ENCODE results near the gene LRRC2. TPM values are rescaled to one million over a fixed set of nuclear protein-coding genes. Genes with fewer than 3 reads are reported as not detected.
"Not testable (repeated sequence)": the region's sequence is repeated elsewhere in the genome, so short reads cannot be mapped to it uniquely, and the experiment has no call there.

The LRRC2 gene
- total RNA-seq, 1 donor from 2014 or later = not detected

- Histone ChIP-seq H3K4me1 (no peaks in the 10 kb centered on the region), H3K27me3 (no peaks in the 10 kb centered on the region), H3K79me2 (ENCODE audit: low read depth) (no peaks in the 10 kb centered on the region), H3K4me3 (no peak overlapping the region), H3K27ac (no peak overlapping the region), H4K20me1 (ENCODE audit: low read depth) (no peaks in the 10 kb centered on the region), H3K36me3 (no peaks in the 10 kb centered on the region), H3K9me3 (ENCODE audit: low read depth) (no peaks in the 10 kb centered on the region), H2AFZ (replicated peaks) (no peak overlapping the region), H3F3A (ENCODE audit: low read depth) (no peaks in the 10 kb centered on the region), H3K4me2 (no peak overlapping the region), H3K9ac (no peak overlapping the region)
- Mint-ChIP-seq H3K4me3 (no peak overlapping the region), H3K4me1 (no peaks in the 10 kb centered on the region), H3K27ac (no peak overlapping the region), H3K36me3 (no peaks in the 10 kb centered on the region), H3K9me3 (peaks cover 4% of the 10 kb centered on the region), H3K27me3 (ENCODE audit: insufficient read depth, low read depth) (peaks cover 7% of the 10 kb centered on the region)
- TF ChIP-seq EZH2phosphoT487 (IDR thresholded peaks at IDR 0.05) = no peak
- no peak for TF ChIP-seq EZH2 (IDR thresholded peaks at IDR 0.05)
- TF ChIP-seq, protein P1, sequence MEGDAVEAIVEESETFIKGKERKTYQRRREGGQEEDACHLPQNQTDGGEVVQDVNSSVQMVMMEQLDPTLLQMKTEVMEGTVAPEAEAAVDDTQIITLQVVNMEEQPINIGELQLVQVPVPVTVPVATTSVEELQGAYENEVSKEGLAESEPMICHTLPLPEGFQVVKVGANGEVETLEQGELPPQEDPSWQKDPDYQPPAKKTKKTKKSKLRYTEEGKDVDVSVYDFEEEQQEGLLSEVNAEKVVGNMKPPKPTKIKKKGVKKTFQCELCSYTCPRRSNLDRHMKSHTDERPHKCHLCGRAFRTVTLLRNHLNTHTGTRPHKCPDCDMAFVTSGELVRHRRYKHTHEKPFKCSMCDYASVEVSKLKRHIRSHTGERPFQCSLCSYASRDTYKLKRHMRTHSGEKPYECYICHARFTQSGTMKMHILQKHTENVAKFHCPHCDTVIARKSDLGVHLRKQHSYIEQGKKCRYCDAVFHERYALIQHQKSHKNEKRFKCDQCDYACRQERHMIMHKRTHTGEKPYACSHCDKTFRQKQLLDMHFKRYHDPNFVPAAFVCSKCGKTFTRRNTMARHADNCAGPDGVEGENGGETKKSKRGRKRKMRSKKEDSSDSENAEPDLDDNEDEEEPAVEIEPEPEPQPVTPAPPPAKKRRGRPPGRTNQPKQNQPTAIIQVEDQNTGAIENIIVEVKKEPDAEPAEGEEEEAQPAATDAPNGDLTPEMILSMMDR (IDR thresholded peaks at IDR 0.05) = peak; percentile 63
- peak; percentile 38 for DNase-seq (ENCODE audit: low spot score)
Measured at GRCh38 chr3:46496746-46497555, 69.2 kb downstream of the LRRC2 start.

DNA sequence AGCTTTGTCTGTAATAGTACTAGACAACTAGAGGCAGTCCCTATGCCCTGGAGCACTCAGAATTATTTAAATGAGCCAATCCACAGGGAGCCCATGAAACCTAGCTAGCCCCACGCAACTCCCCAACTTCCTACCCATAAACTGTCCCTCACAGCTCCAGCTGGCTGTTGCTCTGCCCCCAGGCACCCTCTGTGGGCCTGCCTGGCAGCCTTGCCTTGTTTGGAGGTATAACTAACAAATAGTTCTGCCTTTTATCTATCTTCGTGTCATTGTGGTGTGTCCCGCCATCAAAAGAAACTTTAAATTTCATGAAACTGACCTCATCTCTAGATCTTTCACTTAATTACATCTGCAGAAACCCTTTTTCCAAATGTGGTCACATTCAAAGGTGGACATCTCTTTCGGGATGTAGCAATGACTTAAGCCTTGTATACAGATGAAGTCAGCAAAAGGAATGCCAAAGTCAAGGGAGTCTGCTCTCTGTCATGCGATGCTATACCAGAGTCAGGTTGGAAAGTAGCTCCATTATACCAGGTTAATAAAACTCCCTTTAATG is 70.1 kb downstream of the LRRC2 start:
- DNase-seq (ENCODE audit: low spot score) = no peak
- Histone ChIP-seq H3K9ac (no peak overlapping the region), H4K20me1 (ENCODE audit: low read depth) (no peaks in the 10 kb centered on the region), H2AFZ (replicated peaks) (no peak overlapping the region), H3K27me3 (no peaks in the 10 kb centered on the region), H3F3A (ENCODE audit: low read depth) (no peaks in the 10 kb centered on the region), H3K79me2 (ENCODE audit: low read depth) (no peaks in the 10 kb centered on the region), H3K27ac (no peak overlapping the region), H3K4me3 (no peak overlapping the region), H3K9me3 (ENCODE audit: low read depth) (no peaks in the 10 kb centered on the region), H3K4me2 (no peak overlapping the region), H3K36me3 (no peaks in the 10 kb centered on the region), H3K4me1 (no peaks in the 10 kb centered on the region)
- Mint-ChIP-seq H3K4me1 (no peaks in the 10 kb centered on the region), H3K36me3 (no peaks in the 10 kb centered on the region), H3K27me3 (ENCODE audit: insufficient read depth, low read depth) (peaks cover 7% of the 10 kb centered on the region), H3K9me3 (peaks cover 4% of the 10 kb centered on the region), H3K4me3 (no peak overlapping the region), H3K27ac (no peak overlapping the region)
- TF ChIP-seq, protein P1 (IDR thresholded peaks at IDR 0.05) = no peak
- TF ChIP-seq EZH2phosphoT487 (IDR thresholded peaks at IDR 0.05) (no peak), EZH2 (IDR thresholded peaks at IDR 0.05) (no peak)

DNA sequence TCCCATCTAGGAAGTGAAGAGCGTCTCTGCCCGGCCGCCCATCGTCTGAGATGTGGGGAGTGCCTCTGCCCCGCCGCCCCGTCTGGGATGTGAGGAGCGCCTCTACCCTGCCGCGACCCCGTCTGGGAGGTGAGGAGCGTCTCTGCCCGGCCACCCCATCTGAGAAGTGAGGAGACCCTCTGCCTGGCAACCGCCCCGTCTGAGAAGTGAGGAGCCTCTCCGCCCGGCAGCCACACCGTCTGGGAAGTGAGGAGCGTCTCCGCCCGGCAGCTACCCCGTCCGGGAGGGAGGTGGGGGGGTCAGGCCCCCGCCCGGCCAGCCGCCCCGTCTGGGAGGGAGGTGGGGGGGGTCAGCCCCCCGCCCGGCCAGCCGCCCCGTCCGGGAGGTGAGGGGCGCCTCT is 71.6 kb downstream of the LRRC2 start:
- H3K27me3 ChIP-seq; H3K36me3 ChIP-seq; H3F3A ChIP-seq (ENCODE audit: low read depth); H3K79me2 ChIP-seq (ENCODE audit: low read depth); H3K36me3 Mint-ChIP-seq; DNase-seq (ENCODE audit: low spot score); H3K9ac ChIP-seq; H3K4me3 Mint-ChIP-seq; H2AFZ ChIP-seq (replicated peaks); H3K27ac Mint-ChIP-seq; H3K9me3 ChIP-seq (ENCODE audit: low read depth); H3K27ac ChIP-seq; H3K4me1 ChIP-seq; H3K4me3 ChIP-seq; H3K4me2 ChIP-seq; H3K27me3 Mint-ChIP-seq (ENCODE audit: insufficient read depth, low read depth); H4K20me1 ChIP-seq (ENCODE audit: low read depth); H3K4me1 Mint-ChIP-seq; H3K9me3 Mint-ChIP-seq: not testable (repeated sequence)
